ENCODE results near the gene SNX1. TPM values are rescaled to one million over a fixed set of nuclear protein-coding genes. Genes with fewer than 3 reads are reported as not detected.

The SNX1 gene
- total and polyA plus RNA-seq, 10 of the 15 experiments (the other 5 are each of a cell fraction or from before 2014, with no cell fraction given): 17.8 to 115 (median 96.3) TPM

DNA sequence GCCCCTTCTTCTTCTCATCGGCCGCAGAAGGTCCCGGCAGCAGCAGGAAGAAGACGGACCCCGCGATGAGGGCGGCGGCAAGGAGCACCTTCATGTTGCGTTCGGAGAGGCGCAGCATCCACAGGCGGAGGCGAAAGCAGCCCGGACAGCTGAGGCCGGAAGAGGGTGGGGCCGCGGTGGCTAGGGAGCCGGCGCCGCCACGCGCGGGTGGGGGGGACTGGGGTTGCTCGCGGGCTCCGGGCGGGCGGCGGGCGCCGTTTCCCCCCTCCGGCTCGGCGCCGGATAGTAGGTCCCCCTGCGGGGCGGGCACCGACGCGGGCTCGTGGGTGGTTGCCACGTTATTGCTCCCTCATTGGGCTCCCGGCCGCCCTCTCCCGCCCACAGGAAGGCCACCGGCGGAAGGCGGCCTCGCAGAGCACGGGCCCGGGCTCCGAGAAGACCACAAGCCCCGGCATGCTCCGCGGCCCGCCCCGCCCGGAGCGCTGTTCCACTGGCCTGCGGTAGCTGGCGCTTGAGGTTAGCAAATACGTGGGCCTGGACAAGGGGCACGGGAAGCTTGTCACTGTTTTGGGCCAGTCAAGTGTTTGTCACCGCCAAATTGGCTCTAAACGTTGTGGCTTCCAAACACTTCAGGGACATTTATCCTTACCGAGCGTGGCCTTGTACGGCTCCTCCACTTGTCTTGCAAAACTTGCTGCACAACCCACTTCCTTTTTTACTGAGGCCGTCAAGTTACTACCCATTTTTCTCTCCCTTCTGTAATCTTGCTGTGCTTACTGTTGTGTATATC is 67.3 kb downstream of the SNX1 start, which contains the start of gene PPIB (continued):
- peak; percentile 42; the same call in 1 of the 2 replicates for TF ChIP-seq ZBTB11 (CRISPR knock-in tag; IDR thresholded peaks at IDR 0.05)
- peak; percentile 2; the same call in 1 of the 2 replicates for TF ChIP-seq SMC3 (IDR thresholded peaks at IDR 0.05; ENCODE audit: borderline replicate concordance, low read length)
- TF ChIP-seq PKNOX1 (IDR thresholded peaks at IDR 0.05): peak; percentile 21; the same call in 1 of the 2 replicates
- TF ChIP-seq IKZF2 (IDR thresholded peaks at IDR 0.05): no peak; a peak in 1 of 4 replicates
- TF ChIP-seq, protein P1, sequence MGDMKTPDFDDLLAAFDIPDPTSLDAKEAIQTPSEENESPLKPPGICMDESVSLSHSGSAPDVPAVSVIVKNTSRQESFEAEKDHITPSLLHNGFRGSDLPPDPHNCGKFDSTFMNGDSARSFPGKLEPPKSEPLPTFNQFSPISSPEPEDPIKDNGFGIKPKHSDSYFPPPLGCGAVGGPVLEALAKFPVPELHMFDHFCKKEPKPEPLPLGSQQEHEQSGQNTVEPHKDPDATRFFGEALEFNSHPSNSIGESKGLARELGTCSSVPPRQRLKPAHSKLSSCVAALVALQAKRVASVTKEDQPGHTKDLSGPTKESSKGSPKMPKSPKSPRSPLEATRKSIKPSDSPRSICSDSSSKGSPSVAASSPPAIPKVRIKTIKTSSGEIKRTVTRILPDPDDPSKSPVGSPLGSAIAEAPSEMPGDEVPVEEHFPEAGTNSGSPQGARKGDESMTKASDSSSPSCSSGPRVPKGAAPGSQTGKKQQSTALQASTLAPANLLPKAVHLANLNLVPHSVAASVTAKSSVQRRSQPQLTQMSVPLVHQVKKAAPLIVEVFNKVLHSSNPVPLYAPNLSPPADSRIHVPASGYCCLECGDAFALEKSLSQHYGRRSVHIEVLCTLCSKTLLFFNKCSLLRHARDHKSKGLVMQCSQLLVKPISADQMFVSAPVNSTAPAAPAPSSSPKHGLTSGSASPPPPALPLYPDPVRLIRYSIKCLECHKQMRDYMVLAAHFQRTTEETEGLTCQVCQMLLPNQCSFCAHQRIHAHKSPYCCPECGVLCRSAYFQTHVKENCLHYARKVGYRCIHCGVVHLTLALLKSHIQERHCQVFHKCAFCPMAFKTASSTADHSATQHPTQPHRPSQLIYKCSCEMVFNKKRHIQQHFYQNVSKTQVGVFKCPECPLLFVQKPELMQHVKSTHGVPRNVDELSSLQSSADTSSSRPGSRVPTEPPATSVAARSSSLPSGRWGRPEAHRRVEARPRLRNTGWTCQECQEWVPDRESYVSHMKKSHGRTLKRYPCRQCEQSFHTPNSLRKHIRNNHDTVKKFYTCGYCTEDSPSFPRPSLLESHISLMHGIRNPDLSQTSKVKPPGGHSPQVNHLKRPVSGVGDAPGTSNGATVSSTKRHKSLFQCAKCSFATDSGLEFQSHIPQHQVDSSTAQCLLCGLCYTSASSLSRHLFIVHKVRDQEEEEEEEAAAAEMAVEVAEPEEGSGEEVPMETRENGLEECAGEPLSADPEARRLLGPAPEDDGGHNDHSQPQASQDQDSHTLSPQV (IDR thresholded peaks at IDR 0.05): no peak
- TF ChIP-seq POLR2AphosphoS5 (IDR thresholded peaks at IDR 0.05; ENCODE audit: low read length): peak; percentile 98
- no peak for TF ChIP-seq BCL11A (IDR thresholded peaks at IDR 0.05; ENCODE audit: low read depth, low read length)
- TF ChIP-seq ZBTB40 (IDR thresholded peaks at IDR 0.05; ENCODE audit: borderline replicate concordance): peak; percentile 79
- no peak for TF ChIP-seq TCF7 (IDR thresholded peaks at IDR 0.05; ENCODE audit: borderline replicate concordance)
- peak; percentile 94 for TF ChIP-seq FOXK2 (IDR thresholded peaks at IDR 0.05)
- peak; percentile 95 for TF ChIP-seq TAF1 (IDR thresholded peaks at IDR 0.05; ENCODE audit: borderline replicate concordance, low read depth, low read length)
- no peak; the same call in 1 of the 2 replicates for TF ChIP-seq NFYA (IDR thresholded peaks at IDR 0.05; ENCODE audit: borderline replicate concordance, low read depth, low read length)
- no peak for TF ChIP-seq NR2C2 (IDR thresholded peaks at IDR 0.05; ENCODE audit: borderline replicate concordance, control insufficient read depth, insufficient read length, low read depth)
- no peak for TF ChIP-seq STAT3 (IDR thresholded peaks at IDR 0.05; ENCODE audit: low read depth, low read length)
- TF ChIP-seq YBX1 (IDR thresholded peaks at IDR 0.05): no peak

Measured in GM12878 (cell line).